IPS-20b (cell line): ENCODE data around the gene LAIR2.

ENCODE experiments used
- H3K27ac ChIP-seq: one replicate; pipeline ENCODE4 v1.5.1; 2013; ENCODE audit warnings: low read length
- H3K27me3 ChIP-seq: 2 replicates; pipeline ENCODE4 v1.6.1; 2013; ENCODE audit warnings: mild to moderate bottlenecking, low read length, inconsistent platforms; ENCODE audit not compliant: insufficient read depth
- H3K36me3 ChIP-seq: 2 replicates; pipeline ENCODE4 v1.6.1; 2013; ENCODE audit warnings: low read depth, mild to moderate bottlenecking, inconsistent platforms, low read length, moderate library complexity; ENCODE audit not compliant: insufficient read depth
- H3K4me1 ChIP-seq: 2 replicates; pipeline ENCODE4 v1.6.1; 2013; ENCODE audit warnings: mild to moderate bottlenecking, control low read depth, inconsistent platforms, low read length, moderate library complexity; ENCODE audit not compliant: insufficient read depth
- H3K4me3 ChIP-seq: 2 replicates; pipeline ENCODE4 v1.5.1; 2013; ENCODE audit warnings: mild to moderate bottlenecking, low read length, inconsistent platforms
- H3K9ac ChIP-seq: 2 replicates; pipeline ENCODE4 v1.6.1; 2013; ENCODE audit warnings: low read depth, mild to moderate bottlenecking, inconsistent platforms, low read length, moderate library complexity
- H3K9me3 ChIP-seq: 2 replicates; pipeline ENCODE4 v1.6.1; 2013; ENCODE audit warnings: mild to moderate bottlenecking, low read depth, low read length, inconsistent platforms; ENCODE audit not compliant: insufficient read depth

LAIR2 gene

DNA sequence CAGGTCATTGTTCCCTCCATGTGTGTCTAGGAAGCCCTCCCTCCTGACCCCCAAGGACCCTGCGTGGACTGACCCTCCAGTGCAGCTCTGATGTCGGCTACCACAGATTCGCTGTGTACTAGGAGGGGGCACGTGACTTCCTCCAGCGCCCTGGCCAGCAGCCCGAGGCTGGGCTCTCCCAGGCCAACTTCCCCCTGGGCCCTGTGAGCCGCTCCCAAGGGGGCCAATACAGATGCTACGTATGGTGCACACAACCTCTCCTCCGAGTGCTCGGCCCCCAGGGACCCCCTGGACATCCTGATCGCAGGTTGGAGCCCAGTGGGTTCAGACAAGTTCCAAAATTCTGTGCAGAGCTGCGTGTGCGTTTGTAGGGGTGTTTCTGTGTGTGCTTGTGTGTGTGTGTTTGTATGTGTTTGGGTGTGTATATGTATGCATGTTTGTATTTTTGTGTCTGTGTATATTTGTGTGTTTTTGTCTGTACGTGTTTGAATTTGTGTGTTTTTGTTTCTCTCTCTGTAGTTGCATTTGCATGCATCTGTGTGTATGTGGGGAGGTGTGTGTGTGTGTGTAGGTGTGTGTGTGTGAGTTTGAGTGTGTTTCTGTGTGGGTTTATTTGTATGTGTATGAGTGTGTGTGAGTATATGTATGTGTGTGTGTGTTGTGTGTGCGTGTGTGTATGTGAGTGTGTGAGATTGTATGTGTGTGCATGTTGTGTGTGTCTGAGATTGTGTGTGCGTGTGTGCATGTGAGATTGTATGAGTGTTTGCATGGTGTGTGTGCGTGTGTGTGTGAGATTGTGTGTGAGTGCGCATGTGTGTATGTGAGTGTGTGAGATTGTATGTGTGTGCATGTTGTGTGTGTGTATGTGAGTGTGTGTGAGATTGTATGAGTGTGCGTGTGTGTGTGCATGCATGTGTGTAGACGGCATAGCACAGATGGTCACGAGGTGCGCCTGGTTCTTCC is 49.6 kb downstream of the LAIR2 start:
- Histone ChIP-seq H3K27ac (no peak overlapping the region), H3K9me3 (peaks cover 79% of the 10 kb centered on the region), H3K4me3 (no peak overlapping the region), H3K36me3 (no peaks in the 10 kb centered on the region), H3K4me1 (no peaks in the 10 kb centered on the region), H3K27me3 (no peaks in the 10 kb centered on the region), H3K9ac (no peak overlapping the region)

DNA sequence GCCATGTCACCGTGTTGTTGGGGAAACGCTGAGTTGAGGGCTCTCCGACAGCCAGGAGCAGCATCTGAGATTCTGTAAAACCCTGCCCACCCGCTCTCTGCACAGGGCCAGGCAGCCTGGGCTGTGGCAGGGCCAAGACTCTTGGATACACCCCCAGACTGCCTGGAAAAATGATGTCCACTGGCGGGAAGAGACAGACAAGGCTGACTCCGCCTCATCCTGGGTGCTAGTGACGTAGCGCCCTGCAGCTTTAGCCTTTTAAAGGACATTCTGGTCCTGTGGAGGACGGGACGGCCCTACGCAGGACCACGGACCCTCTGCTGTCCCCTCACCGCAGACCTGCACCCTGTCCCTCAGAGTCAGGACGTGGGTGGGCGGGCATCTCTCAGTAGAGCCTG is 50.3 kb downstream of the LAIR2 start:
- H3K4me3 ChIP-seq: no peak overlapping the region
- H3K27ac ChIP-seq: no peak overlapping the region
- no peaks in the 10 kb centered on the region for H3K27me3 ChIP-seq
- no peaks in the 10 kb centered on the region for H3K36me3 ChIP-seq
- H3K4me1 ChIP-seq: no peaks in the 10 kb centered on the region
- H3K9me3 ChIP-seq: peaks cover 78% of the 10 kb centered on the region
- no peak overlapping the region for H3K9ac ChIP-seq

DNA sequence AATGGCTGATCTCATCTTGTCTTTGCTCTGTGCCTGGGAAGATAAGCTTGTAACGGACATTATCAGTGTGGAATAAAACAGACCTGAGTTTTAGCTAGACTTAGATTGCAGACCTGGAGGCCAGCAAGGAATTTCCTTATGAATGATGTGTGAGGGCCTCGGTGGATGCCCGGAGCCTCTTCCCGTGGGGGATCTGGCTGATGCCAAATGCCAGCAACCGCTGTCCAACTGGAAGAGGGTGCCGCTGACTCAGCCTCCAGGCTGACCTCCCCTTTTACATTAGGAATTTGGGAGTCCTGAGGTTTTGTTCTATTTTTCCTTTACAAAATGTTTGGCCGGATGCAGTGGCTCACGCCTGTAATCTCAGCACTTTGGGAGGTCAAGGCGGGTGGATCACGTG is 51.4 kb downstream of the LAIR2 start:
- Histone ChIP-seq H3K27ac (no peak overlapping the region), H3K9me3 (peaks cover 81% of the 10 kb centered on the region), H3K9ac (no peak overlapping the region), H3K36me3 (no peaks in the 10 kb centered on the region), H3K4me3 (no peak overlapping the region), H3K27me3 (no peaks in the 10 kb centered on the region), H3K4me1 (no peaks in the 10 kb centered on the region)

DNA sequence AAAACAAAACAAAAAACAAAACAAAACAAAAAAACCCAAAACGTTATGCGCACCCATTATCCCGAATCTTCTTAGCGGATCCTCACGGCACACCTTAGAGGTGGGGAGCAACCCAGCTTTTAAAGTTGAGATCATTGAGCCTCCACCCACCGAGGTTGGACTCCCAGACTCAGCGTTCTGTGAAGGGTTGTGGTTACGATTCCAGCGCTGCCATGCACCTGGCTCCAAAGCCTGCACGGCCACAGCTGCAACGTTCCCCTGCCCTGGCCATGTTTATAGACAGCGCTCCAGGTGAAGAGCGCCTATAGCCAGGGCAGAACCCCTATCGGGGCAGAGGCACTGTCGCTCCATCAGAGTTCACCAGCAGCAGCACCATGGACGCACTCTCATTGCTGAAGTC is 52.3 kb downstream of the LAIR2 start:
- H3K9me3 ChIP-seq: peaks cover 78% of the 10 kb centered on the region
- H3K9ac ChIP-seq: no peak overlapping the region
- no peaks in the 10 kb centered on the region for H3K36me3 ChIP-seq
- H3K27ac ChIP-seq: no peak overlapping the region
- no peaks in the 10 kb centered on the region for H3K27me3 ChIP-seq
- no peaks in the 10 kb centered on the region for H3K4me1 ChIP-seq
- H3K4me3 ChIP-seq: no peak overlapping the region

DNA sequence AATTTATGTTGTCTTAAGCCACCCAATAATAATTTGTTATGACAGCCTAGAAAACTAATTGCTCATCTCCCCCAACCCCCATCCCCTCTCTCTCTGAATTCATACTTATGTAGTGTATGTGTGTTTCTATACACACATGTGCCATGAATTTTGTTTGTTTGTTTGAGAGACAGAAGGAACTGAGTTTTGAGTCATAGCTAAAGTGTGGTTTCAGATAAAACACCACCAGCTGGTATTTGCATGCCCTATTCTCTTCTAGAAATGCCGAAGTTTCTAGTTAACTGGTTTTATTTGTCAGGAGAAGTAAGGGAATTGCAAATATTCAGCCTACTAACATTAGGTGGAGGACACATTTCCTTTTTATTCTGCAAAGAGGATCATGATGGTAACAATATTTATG is 53.6 kb downstream of the LAIR2 start:
- Histone ChIP-seq H3K27ac (no peak overlapping the region), H3K27me3 (no peaks in the 10 kb centered on the region), H3K36me3 (no peaks in the 10 kb centered on the region), H3K4me3 (no peak overlapping the region), H3K4me1 (no peaks in the 10 kb centered on the region), H3K9ac (no peak overlapping the region), H3K9me3 (peaks cover 80% of the 10 kb centered on the region)

DNA sequence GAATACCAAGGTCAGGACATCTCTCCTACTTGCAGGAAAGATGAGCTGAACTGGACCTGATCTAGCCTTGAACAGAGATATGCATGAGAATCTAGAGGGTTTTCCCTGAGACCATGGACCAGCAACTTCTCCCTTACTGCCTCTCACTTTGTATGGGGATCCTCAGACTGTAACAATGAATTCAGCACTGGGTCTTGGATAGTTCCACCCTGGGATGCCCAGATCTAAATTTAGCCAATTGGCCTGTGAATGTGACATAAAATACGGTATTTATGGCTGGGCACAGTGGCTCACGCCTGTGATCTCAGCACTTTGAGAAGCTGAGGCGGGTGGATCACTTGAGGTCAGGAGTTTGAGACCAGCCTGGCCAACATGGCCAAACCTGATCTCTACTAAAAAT is 55.7 kb downstream of the LAIR2 start:
- Histone ChIP-seq H3K4me3 (no peak overlapping the region; the same call in 1 of the 2 replicates), H3K36me3 (no peaks in the 10 kb centered on the region), H3K9me3 (peaks cover 78% of the 10 kb centered on the region), H3K4me1 (no peaks in the 10 kb centered on the region), H3K27ac (no peak overlapping the region), H3K9ac (no peak overlapping the region), H3K27me3 (no peaks in the 10 kb centered on the region)
